PFSK-1 (cell line): ENCODE results near the gene FBN3.

ENCODE experiments used
- POLR2AphosphoS5 ChIP-seq: IDR thresholded peaks from 2 replicates; pipeline ENCODE4 v1.6.1; 2012; ENCODE audit warnings: low read depth, mild to moderate bottlenecking, control low read depth, low read length, moderate library complexity
- TAF1 ChIP-seq: IDR thresholded peaks from 2 replicates; pipeline ENCODE4 v1.6.1; 2012; ENCODE audit warnings: low read length, control low read depth, borderline replicate concordance; ENCODE audit not compliant: insufficient read depth

DNA sequence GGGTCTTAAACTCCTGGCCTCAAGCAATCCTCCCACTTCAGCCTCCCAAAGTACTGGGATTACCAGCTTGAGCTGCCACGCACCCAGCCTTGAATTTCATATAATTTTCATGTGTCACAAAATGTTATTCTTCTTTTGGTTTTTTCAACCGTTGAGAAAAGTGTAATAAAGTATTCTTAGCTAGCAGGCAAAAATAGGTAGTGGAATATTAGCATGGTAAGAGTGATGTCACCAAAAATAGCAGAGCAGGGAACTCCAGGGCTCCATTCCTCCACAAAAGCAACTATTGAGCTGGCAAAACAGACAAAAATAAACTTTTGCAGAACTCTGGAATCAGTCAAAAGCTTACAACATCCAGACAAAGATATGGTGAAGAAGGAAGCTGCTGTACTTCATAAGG is 43.9 kb downstream of the FBN3 start:
- no peak for TF ChIP-seq POLR2AphosphoS5
- TF ChIP-seq TAF1, result no peak
